Measurements from ENCODE around the gene OR2A5. TPM values are rescaled to one million over a fixed set of nuclear protein-coding genes. Genes with fewer than 3 reads are reported as not detected.

Gene OR2A5
- total RNA-seq, 2 experiments from 2014 or later: not detected

DNA sequence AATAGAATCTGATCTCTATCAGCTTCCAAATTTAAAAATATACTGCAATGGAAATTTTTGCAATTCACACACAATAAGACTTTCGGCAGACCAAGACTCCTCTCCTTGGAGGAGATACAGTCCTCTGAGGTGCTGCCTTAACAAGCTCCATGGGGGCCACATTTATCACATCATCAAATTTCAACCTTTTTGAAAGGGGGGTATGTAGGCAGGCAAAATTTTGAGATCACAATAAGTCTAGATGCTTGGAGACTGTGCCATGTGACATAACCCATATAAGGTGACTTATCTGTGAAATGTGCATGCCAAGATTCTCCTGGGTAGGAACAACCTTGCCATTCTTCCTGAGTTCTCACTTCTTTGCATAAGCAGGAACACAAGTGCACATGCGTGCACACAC lies 37.2 kb downstream of the OR2A5 start, which contains the start of gene OR2A12:
OR2A12 (plus strand) TSS at position 301 of the 400 bp plus-strand sequence. CDS start 8,830 bp downstream, outside the sequence.
- Mint-ChIP-seq H3K4me1 (no peaks in the 10 kb centered on the region), H3K27me3 (peaks cover 8% of the 10 kb centered on the region), H3K36me3 (ENCODE audit: low read depth) (no peaks in the 10 kb centered on the region), H3K9me3 (ENCODE audit: low read depth) (peaks cover 4% of the 10 kb centered on the region), H3K27ac (no peak within 1 kb of the TSS), H3K4me3 (no peak within 1 kb of the TSS)
- intact Hi-C loops (cut with DNase I, micrococcal nuclease): no loop called here
- CTCF ChIA-PET: no interaction called here
- ATAC-seq (no peak), DNase-seq (no peak)
- POLR2A ChIA-PET: no interaction called here

DNA sequence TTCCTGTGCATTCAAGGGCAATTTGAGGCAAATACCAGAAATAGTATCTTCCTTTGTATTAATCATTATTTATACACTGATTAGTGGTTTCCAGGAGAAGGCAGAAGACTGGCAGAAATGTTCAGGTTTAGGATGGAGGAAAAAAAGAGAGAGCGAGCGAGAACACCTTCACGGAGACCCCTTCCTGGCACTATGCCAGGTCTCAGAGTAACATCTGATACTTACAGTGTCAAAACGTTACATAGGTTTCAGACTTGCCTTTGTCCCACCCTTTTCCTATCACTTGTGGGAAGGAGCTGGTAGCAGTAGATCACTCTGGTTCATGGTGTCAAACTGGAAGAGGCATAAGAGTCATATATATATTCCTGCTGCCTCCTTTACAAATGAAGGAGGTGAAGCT lies 38.0 kb downstream of the OR2A5 start:
- no peak for DNase-seq
- ATAC-seq: no peak
- Mint-ChIP-seq H3K9me3 (ENCODE audit: low read depth) (peaks cover 6% of the 10 kb centered on the region), H3K27ac (no peak overlapping the region), H3K4me1 (no peaks in the 10 kb centered on the region), H3K27me3 (peaks cover 7% of the 10 kb centered on the region), H3K36me3 (ENCODE audit: low read depth) (no peaks in the 10 kb centered on the region), H3K4me3 (no peak overlapping the region)
- CTCF ChIA-PET: no interaction called here
- intact Hi-C loops (cut with DNase I, micrococcal nuclease): no loop called here
- POLR2A ChIA-PET: no interaction called here

DNA sequence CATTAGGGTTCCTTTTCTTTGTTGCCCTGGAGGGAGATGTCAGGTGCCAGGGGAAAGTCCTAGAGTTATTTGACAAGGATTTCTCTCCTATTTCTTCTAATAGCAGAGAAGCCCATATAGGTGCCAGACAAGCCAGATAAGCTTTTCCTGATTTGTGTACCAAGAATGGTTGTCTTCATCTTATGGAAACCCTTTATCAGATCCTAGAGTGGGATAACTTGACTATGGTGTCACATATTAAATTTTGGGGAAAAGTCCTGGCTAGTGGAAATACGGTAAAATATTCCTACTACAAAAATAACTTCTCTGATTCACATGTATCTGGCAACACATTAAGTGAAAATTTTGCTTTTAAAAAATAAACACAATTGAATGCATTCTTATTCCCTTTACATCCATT lies 38.5 kb downstream of the OR2A5 start:
- H3K9me3 Mint-ChIP-seq (ENCODE audit: low read depth): peaks cover 6% of the 10 kb centered on the region
- no peak overlapping the region for H3K27ac Mint-ChIP-seq
- H3K36me3 Mint-ChIP-seq (ENCODE audit: low read depth): no peaks in the 10 kb centered on the region
- intact Hi-C loops (cut with DNase I, micrococcal nuclease): no loop called here
- no peaks in the 10 kb centered on the region for H3K4me1 Mint-ChIP-seq
- H3K4me3 Mint-ChIP-seq: no peak overlapping the region
- ChIA-PET POLR2A (no interaction called here), CTCF (no interaction called here)
- H3K27me3 Mint-ChIP-seq: peaks cover 3% of the 10 kb centered on the region
- no peak for ATAC-seq
- no peak for DNase-seq

DNA sequence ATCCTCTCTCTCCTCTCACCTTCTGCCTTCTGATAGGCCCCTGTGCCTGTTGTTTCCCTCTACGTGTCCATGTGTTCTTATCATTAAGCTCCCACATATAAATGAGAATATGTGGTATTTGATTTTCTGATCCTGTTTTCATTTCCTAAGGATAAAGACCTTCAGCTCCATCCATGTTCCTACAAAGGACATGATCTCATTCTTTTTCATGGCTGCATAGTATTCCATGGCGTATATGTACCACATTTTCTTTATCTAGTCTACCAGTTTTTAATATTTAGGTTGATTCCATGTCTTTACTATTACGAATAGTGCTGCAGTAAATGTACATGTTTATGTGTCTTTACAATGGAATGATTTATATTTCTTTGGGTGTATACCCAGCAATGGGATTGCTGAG lies 41.9 kb downstream of the OR2A5 start:
- POLR2A ChIA-PET: no interaction called here
- intact Hi-C loops (cut with DNase I, micrococcal nuclease): no loop called here
- DNase-seq: no peak
- ATAC-seq: no peak
- Mint-ChIP-seq H3K4me3 (no peak overlapping the region), H3K4me1 (no peaks in the 10 kb centered on the region), H3K9me3 (ENCODE audit: low read depth) (peaks cover 7% of the 10 kb centered on the region), H3K27ac (no peak overlapping the region), H3K36me3 (ENCODE audit: low read depth) (no peaks in the 10 kb centered on the region), H3K27me3 (peaks cover 3% of the 10 kb centered on the region)
- CTCF ChIA-PET: no interaction called here

DNA sequence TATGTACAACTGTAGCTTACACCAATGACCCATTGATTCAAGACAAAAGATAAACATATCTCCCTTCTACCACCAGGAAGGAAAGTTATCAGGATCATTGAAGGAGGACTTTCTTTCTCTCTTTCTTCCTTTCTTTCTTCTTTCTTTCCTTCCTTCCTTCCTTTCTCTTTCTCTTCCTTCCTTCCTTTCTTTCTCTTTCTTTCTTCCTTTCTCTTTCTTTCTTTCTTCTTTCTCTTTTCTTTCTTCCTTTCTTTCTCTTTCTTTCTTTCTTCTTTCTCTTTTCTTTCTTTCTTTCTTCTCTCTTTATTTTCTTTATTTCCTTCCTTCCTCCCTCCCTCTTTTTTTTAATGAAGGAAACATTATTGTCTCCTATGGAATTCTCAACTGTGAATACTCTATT lies 50.0 kb downstream of the OR2A5 start:
- no peak overlapping the region for H3K27ac Mint-ChIP-seq
- no peak overlapping the region for H3K4me3 Mint-ChIP-seq
- H3K36me3 Mint-ChIP-seq (ENCODE audit: low read depth): no peaks in the 10 kb centered on the region
- DNase-seq (no peak), ATAC-seq (no peak)
- CTCF ChIA-PET: interaction anchor here (1.5 kb wide), 1 partner anchor 10 kb away, joined by 3 read pairs; no protein-coding TSS in a partner anchor
- POLR2A ChIA-PET: no interaction called here
- intact Hi-C loops (cut with DNase I, micrococcal nuclease): no loop called here
- H3K4me1 Mint-ChIP-seq: peaks cover 9% of the 10 kb centered on the region
- H3K9me3 Mint-ChIP-seq (ENCODE audit: low read depth): peaks cover 1% of the 10 kb centered on the region
- peaks cover 3% of the 10 kb centered on the region for H3K27me3 Mint-ChIP-seq

DNA sequence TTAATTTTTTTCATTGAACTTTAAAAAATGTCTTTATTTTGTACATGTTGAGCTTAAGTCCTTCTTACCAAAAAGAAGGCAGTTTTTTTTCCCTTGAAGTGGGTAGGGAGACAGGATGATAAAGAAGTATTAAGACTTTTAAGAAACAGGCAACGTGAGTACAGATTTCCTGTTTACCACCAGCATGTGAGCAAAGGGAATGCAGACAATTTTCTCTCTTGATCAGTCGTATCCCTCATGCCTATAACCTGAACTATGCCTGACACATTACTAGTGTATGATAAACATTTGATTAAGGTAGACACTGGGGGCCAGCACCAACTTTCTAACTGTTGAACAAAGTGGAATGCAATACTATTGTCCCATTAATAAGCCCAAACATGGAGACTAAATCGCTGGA lies 51.9 kb downstream of the OR2A5 start:
- Mint-ChIP-seq H3K4me3 (no peak overlapping the region), H3K36me3 (ENCODE audit: low read depth) (no peaks in the 10 kb centered on the region), H3K27me3 (peaks cover 5% of the 10 kb centered on the region), H3K4me1 (peaks cover 9% of the 10 kb centered on the region), H3K27ac (no peak overlapping the region), H3K9me3 (ENCODE audit: low read depth) (no peaks in the 10 kb centered on the region)
- POLR2A ChIA-PET: no interaction called here
- no peak for DNase-seq
- ATAC-seq: no peak
- CTCF ChIA-PET: no interaction called here
- intact Hi-C loops (cut with DNase I, micrococcal nuclease): no loop called here

DNA sequence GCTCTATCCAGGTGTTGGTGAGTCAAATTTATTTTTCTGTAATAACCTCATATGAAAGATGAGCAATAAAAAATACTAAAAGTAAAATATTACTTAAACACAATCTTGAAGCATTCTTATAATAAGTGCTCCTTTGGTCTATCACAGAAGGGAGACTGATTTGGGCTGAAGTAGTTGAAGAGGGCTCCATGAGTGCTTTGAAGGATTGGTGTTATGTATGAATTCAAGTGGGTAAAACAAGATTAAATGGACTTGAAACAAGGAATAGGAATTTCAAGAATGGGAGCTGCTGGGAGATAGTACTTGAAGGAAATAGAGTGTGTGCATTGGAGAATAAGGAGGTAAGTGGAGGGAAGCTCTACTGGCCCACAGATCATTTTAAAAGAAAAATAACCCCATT lies 53.3 kb downstream of the OR2A5 start:
- no peak for DNase-seq
- Mint-ChIP-seq H3K36me3 (ENCODE audit: low read depth) (no peaks in the 10 kb centered on the region), H3K4me1 (peaks cover 9% of the 10 kb centered on the region), H3K4me3 (no peak overlapping the region), H3K9me3 (ENCODE audit: low read depth) (no peaks in the 10 kb centered on the region), H3K27me3 (peaks cover 2% of the 10 kb centered on the region), H3K27ac (no peak overlapping the region)
- CTCF ChIA-PET: interaction anchor here (0.7 to 1.6 kb wide), 4 partner anchors 11 to 143 kb away, joined by 3 to 6 read pairs (median 4); no protein-coding TSS in a partner anchor
- intact Hi-C loops (cut with DNase I, micrococcal nuclease): no loop called here
- POLR2A ChIA-PET: no interaction called here
- no peak for ATAC-seq

DNA sequence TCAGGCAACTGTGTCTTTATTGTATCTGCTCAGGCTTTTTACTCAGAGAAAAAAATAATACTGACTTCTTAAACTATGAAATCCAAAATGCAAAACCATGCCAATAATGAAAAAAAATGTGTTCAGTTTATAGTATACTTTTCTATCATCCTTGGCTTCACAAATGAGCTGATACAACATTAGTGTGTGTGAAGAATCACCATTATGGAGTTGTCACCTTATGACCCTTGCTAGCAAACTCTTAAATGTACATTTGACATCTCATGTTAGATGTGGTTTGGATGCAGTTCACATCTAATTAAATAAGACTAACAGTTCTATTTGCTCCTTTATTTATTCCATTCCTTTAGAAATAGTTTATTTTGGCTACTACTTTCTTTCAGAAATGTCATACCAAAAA lies 56.5 kb downstream of the OR2A5 start:
- DNase-seq: no peak
- Mint-ChIP-seq H3K27me3 (peaks cover 4% of the 10 kb centered on the region), H3K4me3 (no peak overlapping the region), H3K9me3 (ENCODE audit: low read depth) (no peaks in the 10 kb centered on the region), H3K4me1 (peaks cover 9% of the 10 kb centered on the region), H3K36me3 (ENCODE audit: low read depth) (no peaks in the 10 kb centered on the region), H3K27ac (no peak overlapping the region)
- ATAC-seq: no peak
- POLR2A ChIA-PET: no interaction called here
- CTCF ChIA-PET: no interaction called here
- intact Hi-C loops (cut with DNase I, micrococcal nuclease): no loop called here

Other genes with a start within 250 kb of the OR2A5 start
- gene TCAF1, start 146.8 kb upstream of the OR2A5 start, total RNA-seq: 10 to 100 TPM; 16.5 to 17.7 TPM
- gene OR2F2, start 113.7 kb upstream of the OR2A5 start, total RNA-seq: not detected
- not detected for gene OR2F1, start 94.1 kb upstream of the OR2A5 start, total RNA-seq
- gene OR6B1, start 48.6 kb upstream of the OR2A5 start, total RNA-seq: not detected
- not detected for gene OR2A25, start 20.9 kb downstream of the OR2A5 start, total RNA-seq
- gene OR2A12, start 37.3 kb downstream of the OR2A5 start, total RNA-seq: not detected
- gene OR2A2, start 60.6 kb downstream of the OR2A5 start, total RNA-seq: not detected
- not detected for gene OR2A14, start 74.2 kb downstream of the OR2A5 start, total RNA-seq
- gene CTAGE4, start 134.5 kb downstream of the OR2A5 start, total RNA-seq: 1 to 10 TPM; 1.2 to 1.4 TPM
- gene ARHGEF35, start 146.9 kb downstream of the OR2A5 start, total RNA-seq: 1 to 10 TPM; 5.1 to 6.3 TPM
- not detected for gene OR2A42, start 190.7 kb downstream of the OR2A5 start, total RNA-seq
- gene OR2A7, start 215.8 kb downstream of the OR2A5 start, total RNA-seq: 1 to 10 TPM; 2.9 to 3.8 TPM
- 1 to 10 TPM; 1.1 to 1.9 TPM for gene CTAGE8, start 220.3 kb downstream of the OR2A5 start, total RNA-seq